ENCODE data around the gene IBA57. TPM values are rescaled to one million over a fixed set of nuclear protein-coding genes. Genes with fewer than 3 reads are reported as not detected.

IBA57 gene
- total and polyA plus RNA-seq, 2 of the 8 experiments (the other 6 are each of a cell fraction or from before 2014, with no cell fraction given) = 2.6 to 5.9 TPM

GRCh38 chr1:228185641-228185965 lies 20.0 kb downstream of the IBA57 start:
- DNase-seq (ENCODE audit: low read depth in 1 of 2, low spot score in 2 of 2) = no peak
- FAIRE-seq = no peak
- TF ChIP-seq CTCF (IDR thresholded peaks at IDR 0.05; ENCODE audit: control extremely low read depth in 1 of 3, insufficient read depth in 1 of 3, low read depth in 1 of 3, low read length in 3 of 3) (no peak), EGR1 (IDR thresholded peaks at IDR 0.05; ENCODE audit: borderline replicate concordance, low read depth, low read length) (no peak), JUND (IDR thresholded peaks at IDR 0.05; ENCODE audit: low read length) (no peak), SIN3A (conservative IDR thresholded peaks at IDR 0.05 in 1 of 2, IDR thresholded peaks at IDR 0.05 in 1 of 2; ENCODE audit: low read depth in 1 of 2, low read length in 2 of 2) (no peak), CBX5 (IDR thresholded peaks at IDR 0.05; ENCODE audit: low read depth, low read length) (no peak), POLR2AphosphoS5 (IDR thresholded peaks at IDR 0.05; ENCODE audit: low read depth, low read length) (no peak), MAFK (IDR thresholded peaks at IDR 0.05; ENCODE audit: low read depth, low read length) (no peak), RAD21 (IDR thresholded peaks at IDR 0.05 in 1 of 2, conservative IDR thresholded peaks at IDR 0.05 in 1 of 2; ENCODE audit: low read depth in 2 of 2, low read length in 2 of 2) (no peak), HDAC2 (IDR thresholded peaks at IDR 0.05; ENCODE audit: borderline replicate concordance in 1 of 2, low read depth in 2 of 2, low read length in 2 of 2) (no peak), CREB1 (IDR thresholded peaks at IDR 0.05) (no peak), ASH2L (IDR thresholded peaks at IDR 0.05; ENCODE audit: low read length) (no peak), TCF12 (IDR thresholded peaks at IDR 0.05; ENCODE audit: low read depth, low read length) (no peak)

More at GRCh38 chr1:228185641-228185965, 20.0 kb downstream of the IBA57 start:
- Histone ChIP-seq H3K4ac (replicated peaks; ENCODE audit: insufficient read length, low read depth, low read length) (no peak overlapping the region), H2AK5ac (ENCODE audit: low read depth, low read length) (no peak overlapping the region), H3K14ac (ENCODE audit: insufficient read length) (no peak overlapping the region), H4K8ac (ENCODE audit: extremely low read depth, insufficient read depth, low read length) (no peak overlapping the region), H2AFZ (ENCODE audit: low read length) (no peak overlapping the region), H2BK5ac (ENCODE audit: low read depth, low read length) (no peak overlapping the region), H2BK12ac (ENCODE audit: low read depth, low read length) (no peak overlapping the region), H3K23ac (ENCODE audit: insufficient read length) (no peak overlapping the region), H4K91ac (replicated peaks; ENCODE audit: insufficient read length, low read length) (no peak overlapping the region), H3K9ac (replicated peaks in 1 of 4; ENCODE audit: extremely low read depth in 1 of 4, low read depth in 3 of 4, low read length in 3 of 4) (no peak overlapping the region; a peak in 1 of 7 replicates), H2BK120ac (replicated peaks; ENCODE audit: low read depth, low read length) (no peak overlapping the region), H3K79me2 (ENCODE audit: control insufficient read depth in 1 of 2, insufficient read depth in 2 of 2, low read length in 2 of 2) (no peaks in the 10 kb centered on the region), H4K5ac (ENCODE audit: insufficient read length, low read depth, low read length) (no peak overlapping the region), H3K18ac (ENCODE audit: extremely low read depth, low read length) (no peak overlapping the region), H2BK15ac (ENCODE audit: low read length) (no peak overlapping the region), H3K56ac (replicated peaks; ENCODE audit: insufficient read length, low read depth, low read length) (no peak overlapping the region), H4K20me1 (replicated peaks in 1 of 2; ENCODE audit: control insufficient read depth in 1 of 2, insufficient read depth in 2 of 2, low read length in 2 of 2) (peaks cover 0 to 1% of the 10 kb centered on the region in 2 experiments), H3K36me3 (ENCODE audit: control insufficient read depth in 2 of 4, insufficient read depth in 4 of 4, low read length in 3 of 4) (no peaks in the 10 kb centered on the region), H3K79me1 (ENCODE audit: low read depth, low read length) (no peaks in the 10 kb centered on the region; the same call in 1 of the 2 replicates), H3K4me1 (replicated peaks in 1 of 4; ENCODE audit: control insufficient read depth in 3 of 4, insufficient read depth in 4 of 4, low read length in 3 of 4) (no peaks in the 10 kb centered on the region), H3K4me2 (ENCODE audit: insufficient read depth in 1 of 2, low read depth in 2 of 2, low read length in 2 of 2) (no peak overlapping the region), H3K27me3 (replicated peaks in 1 of 4; ENCODE audit: control insufficient read depth in 3 of 4, extremely low read depth in 1 of 4, insufficient read depth in 3 of 4, low read length in 3 of 4) (no peaks in the 10 kb centered on the region; a peak in 1 of 7 replicates), H3K23me2 (ENCODE audit: low read depth, low read length) (no peaks in the 10 kb centered on the region), H3K27ac (ENCODE audit: low read depth, low read length) (no peak overlapping the region), H2BK20ac (ENCODE audit: low read length) (no peak overlapping the region), H3K9me3 (ENCODE audit: insufficient read depth in 2 of 2, low read depth in 1 of 2, low read length in 1 of 2) (no peaks in the 10 kb centered on the region), H3K4me3 (ENCODE audit: extremely low read depth in 1 of 4, insufficient read depth in 2 of 4, low read depth in 3 of 4, low read length in 4 of 4) (no peak overlapping the region)
- POLR2A ChIA-PET (ENCODE audit: partially characterized antibody) = no interaction called here
- 78% methylated on average over 11 of the region's 11 CpGs; no CpG with 5 or more reads in 1 of the 2 experiments for WGBS, 2 experiments (ENCODE audit: extremely low coverage in 1 of 2, insufficient coverage in 1 of 2, insufficient read length in 1 of 2, insufficient replicate concordance in 2 of 2, low coverage in 1 of 2, low lambda C conversion rate in 2 of 2, missing lambda C conversion rate in 1 of 2)
- CTCF ChIA-PET (ENCODE audit: partially characterized antibody) = interaction anchor here (0.6 to 1.0 kb wide), 2 partner anchors 9 to 122 kb away, joined by 3 to 4 read pairs; no protein-coding TSS in a partner anchor
